Subcutaneous adipose tissue (tissue), 4 donors: Measurements from ENCODE around the gene SAMD13. TPM values are rescaled to one million over a fixed set of nuclear protein-coding genes. Genes with fewer than 3 reads are reported as not detected.

Experiments used
- total RNA-seq, 4 donors: library from RNA; depleted of rRNA; stranded (reverse); fragments of >200 nt; gene quantifications; one replicate each; pipeline ENCODE4 v1.1.0, GENCODE V29; 2016
- TF ChIP-seq, protein P1 (sequence below): fragments of 450-650 bp; IDR thresholded peaks from one replicate; pipeline ENCODE4 v1.5.1; 2016; ENCODE audit warnings: low read depth, mild to moderate bottlenecking, control low read depth, antibody characterized with exemption, moderate library complexity

SAMD13 gene
- total RNA-seq, 4 donors from 2014 or later, result 0.98 to 4.6 (median 1.2) TPM

GRCh38 chr1:84283381-84283780 is 18.1 kb upstream of the SAMD13 start:
- TF ChIP-seq, protein P1, sequence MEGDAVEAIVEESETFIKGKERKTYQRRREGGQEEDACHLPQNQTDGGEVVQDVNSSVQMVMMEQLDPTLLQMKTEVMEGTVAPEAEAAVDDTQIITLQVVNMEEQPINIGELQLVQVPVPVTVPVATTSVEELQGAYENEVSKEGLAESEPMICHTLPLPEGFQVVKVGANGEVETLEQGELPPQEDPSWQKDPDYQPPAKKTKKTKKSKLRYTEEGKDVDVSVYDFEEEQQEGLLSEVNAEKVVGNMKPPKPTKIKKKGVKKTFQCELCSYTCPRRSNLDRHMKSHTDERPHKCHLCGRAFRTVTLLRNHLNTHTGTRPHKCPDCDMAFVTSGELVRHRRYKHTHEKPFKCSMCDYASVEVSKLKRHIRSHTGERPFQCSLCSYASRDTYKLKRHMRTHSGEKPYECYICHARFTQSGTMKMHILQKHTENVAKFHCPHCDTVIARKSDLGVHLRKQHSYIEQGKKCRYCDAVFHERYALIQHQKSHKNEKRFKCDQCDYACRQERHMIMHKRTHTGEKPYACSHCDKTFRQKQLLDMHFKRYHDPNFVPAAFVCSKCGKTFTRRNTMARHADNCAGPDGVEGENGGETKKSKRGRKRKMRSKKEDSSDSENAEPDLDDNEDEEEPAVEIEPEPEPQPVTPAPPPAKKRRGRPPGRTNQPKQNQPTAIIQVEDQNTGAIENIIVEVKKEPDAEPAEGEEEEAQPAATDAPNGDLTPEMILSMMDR, result no peak

- TF ChIP-seq, protein P1, result no peak
Measured at GRCh38 chr1:84286071-84286470, 15.4 kb upstream of the SAMD13 start.

GRCh38 chr1:84289169-84289785 is 12.2 kb upstream of the SAMD13 start:
- TF ChIP-seq, protein P1, result no peak

DNA sequence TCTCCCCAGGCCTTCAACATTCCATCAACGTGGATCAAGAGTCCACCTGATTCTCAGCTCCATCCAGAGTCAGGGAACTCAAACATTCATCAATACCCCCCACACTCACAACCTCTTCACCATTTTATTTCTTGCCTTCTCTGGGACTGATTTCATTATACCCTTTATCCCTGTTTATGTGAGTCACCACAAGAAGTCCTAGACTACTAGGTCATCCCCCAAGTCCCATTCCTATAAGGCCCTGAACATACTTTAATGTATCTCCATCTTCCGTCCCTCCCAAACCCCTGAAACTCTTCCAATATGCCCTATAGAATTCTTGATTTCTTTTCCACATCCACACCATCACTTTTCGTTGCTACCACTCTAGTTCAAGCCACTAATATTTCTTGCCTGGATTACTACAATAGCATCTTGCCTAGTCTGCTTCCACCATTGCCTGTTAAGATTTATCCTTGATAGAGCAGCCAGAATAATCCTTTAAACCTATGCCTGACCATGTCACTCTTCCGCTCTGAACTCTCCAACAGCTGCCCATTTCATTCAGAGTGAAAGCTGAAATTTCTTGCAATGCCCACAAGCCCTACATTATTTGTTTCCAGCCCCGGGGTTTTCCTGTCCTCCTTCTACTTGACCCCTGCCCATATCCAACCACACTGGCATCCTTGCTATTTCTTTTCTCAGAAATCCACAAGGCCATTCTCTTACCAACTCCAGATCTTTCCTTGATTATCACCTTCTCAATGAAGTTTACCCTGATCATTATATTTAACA is 9.4 kb upstream of the SAMD13 start:
- TF ChIP-seq, protein P1, result no peak

DNA sequence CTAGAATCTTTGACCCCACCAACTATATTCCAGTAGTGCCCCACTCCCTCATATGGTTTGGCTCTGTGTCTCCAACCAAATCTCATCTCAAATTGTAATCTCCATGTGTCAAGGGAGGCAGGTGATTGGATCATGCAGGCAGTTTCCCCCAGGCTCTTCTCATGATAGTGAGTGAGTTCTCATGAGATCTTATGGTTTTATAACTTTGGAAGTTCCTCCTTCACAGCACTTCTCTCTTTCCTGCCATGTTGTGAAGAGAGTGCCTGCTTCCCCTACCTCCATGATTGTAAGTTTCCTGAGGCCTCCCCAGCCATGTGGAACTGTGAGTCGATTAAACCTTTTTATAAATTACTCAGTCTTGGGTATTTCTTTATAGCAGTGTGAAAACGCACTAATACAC is 7.7 kb upstream of the SAMD13 start:
- TF ChIP-seq, protein P1, result no peak

GRCh38 chr1:84294751-84295150 is 6.8 kb upstream of the SAMD13 start:
- TF ChIP-seq, protein P1, result no peak

- TF ChIP-seq, protein P1, result no peak
Measured at GRCh38 chr1:84297546-84298244, 3.8 kb upstream of the SAMD13 start.
